ENCODE measurements around the gene USP54. TPM values are rescaled to one million over a fixed set of nuclear protein-coding genes. Genes with fewer than 3 reads are reported as not detected.
A peak's percentile ranks its signal among the peaks of the same experiment; 100 is the strongest.

USP54 gene
- total and polyA plus RNA-seq, 9 of the 15 experiments (the other 6 are each of a cell fraction or from before 2014, with no cell fraction given), result 3.8 to 40.1 (median 16.9) TPM

GRCh38 chr10:73586583-73586984 lies 4.6 kb downstream of the USP54 start (continued):
- TF ChIP-seq CLOCK (CRISPR knock-in tag; IDR thresholded peaks at IDR 0.05; ENCODE audit: borderline replicate concordance) (no peak), TBL1XR1 (IDR thresholded peaks at IDR 0.05; ENCODE audit: low read length in 2 of 2) (peak in 1 of 2 experiments; percentile 85; a peak in 2 of 4 replicates), TSC22D4 (tag; IDR thresholded peaks at IDR 0.05) (no peak), USF2 (CRISPR knock-in tag; IDR thresholded peaks at IDR 0.05) (no peak), FOXM1 (IDR thresholded peaks at IDR 0.05; ENCODE audit: low read depth) (peak; percentile 80; the same call in 1 of the 2 replicates), FOXM1 (CRISPR knock-in tag; IDR thresholded peaks at IDR 0.05; ENCODE audit: low read depth) (no peak), TRIM24 (IDR thresholded peaks at IDR 0.05) (peak; percentile 70 to 85; a peak in 3 of 4 replicates), SMARCA4 (IDR thresholded peaks at IDR 0.05) (peak; percentile 87; the same call in 1 of the 2 replicates), CBFA2T3 (IDR thresholded peaks at IDR 0.05) (0 out of 2 replicates have a peak, but pooled peaks have one; percentile 35), ZNF3 (CRISPR knock-in tag; IDR thresholded peaks at IDR 0.05) (no peak), PKNOX1 (IDR thresholded peaks at IDR 0.05) (peak; percentile 90), ETV1 (tag; conservative IDR thresholded peaks at IDR 0.05; ENCODE audit: low read depth) (peak; percentile 61), GABPA (tag; conservative IDR thresholded peaks at IDR 0.05; ENCODE audit: low read depth) (peak; percentile 53; the same call in 1 of the 2 replicates), NCOA6 (IDR thresholded peaks at IDR 0.05) (no peak), FOSL1 (tag; conservative IDR thresholded peaks at IDR 0.05) (peak; percentile 69), GATAD2B (IDR thresholded peaks at IDR 0.05; ENCODE audit: borderline replicate concordance) (peak; percentile 53; the same call in 1 of the 2 replicates), HDAC3 (IDR thresholded peaks at IDR 0.05; ENCODE audit: borderline replicate concordance, partially characterized antibody) (peak; percentile 67), ARID1B (IDR thresholded peaks at IDR 0.05) (peak; percentile 84), RBM22 (IDR thresholded peaks at IDR 0.05; ENCODE audit: low read depth, low read length, poor library complexity, severe bottlenecking) (no peak), DPF2 (IDR thresholded peaks at IDR 0.05) (peak; percentile 89), SMARCE1 (IDR thresholded peaks at IDR 0.05) (peak; percentile 71; the same call in 1 of the 2 replicates), MAX (CRISPR knock-in tag; IDR thresholded peaks at IDR 0.05) (no peak), ATF3 (IDR thresholded peaks at IDR 0.05) (peak; percentile 91), ATF3 (CRISPR knock-in tag; conservative IDR thresholded peaks at IDR 0.05) (no peak), SMARCC2 (IDR thresholded peaks at IDR 0.05; ENCODE audit: low read depth) (peak; percentile 65; the same call in 1 of the 2 replicates)

All from K562 (cell line).